ENCODE measurements around the gene PTPRZ1. TPM values are rescaled to one million over a fixed set of nuclear protein-coding genes. Genes with fewer than 3 reads are reported as not detected.

PTPRZ1 gene
- total RNA-seq, 1 donor from 2014 or later = 1.9 TPM

DNA sequence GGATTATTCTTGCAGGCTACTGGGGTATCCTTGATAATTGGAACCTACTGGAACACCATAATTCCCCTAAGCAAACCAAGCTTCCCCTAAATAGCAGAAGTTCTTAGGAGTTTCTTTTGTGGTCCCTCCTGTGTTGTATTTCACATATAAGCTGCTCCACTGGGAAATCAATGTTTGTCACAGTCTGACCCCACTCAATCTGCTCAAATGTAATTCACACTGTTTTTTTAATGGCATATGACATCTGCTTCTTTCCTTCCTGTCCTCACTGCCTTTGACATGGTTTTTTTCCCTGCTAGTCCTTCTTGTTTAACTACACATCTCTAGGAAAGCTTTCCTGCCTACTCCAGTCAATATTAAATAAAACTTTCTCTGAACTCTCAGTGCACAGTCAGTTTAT is 1.8 kb upstream of the PTPRZ1 start:
- no peak overlapping the region for H3K27ac ChIP-seq
- no peaks in the 10 kb centered on the region for H3K36me3 ChIP-seq
- H3K4me1 ChIP-seq = no peaks in the 10 kb centered on the region
- intact Hi-C loops (cut with DNase I) = no loop called here
- H3K27me3 ChIP-seq (ENCODE audit: low read depth) = peaks cover 38% of the 10 kb centered on the region
- H3K9me3 ChIP-seq = no peaks in the 10 kb centered on the region
- DNase-seq = no peak
- no peak for ATAC-seq
- no peak overlapping the region for H3K4me3 ChIP-seq
- no peak for TF ChIP-seq CTCF (IDR thresholded peaks at IDR 0.05)

DNA sequence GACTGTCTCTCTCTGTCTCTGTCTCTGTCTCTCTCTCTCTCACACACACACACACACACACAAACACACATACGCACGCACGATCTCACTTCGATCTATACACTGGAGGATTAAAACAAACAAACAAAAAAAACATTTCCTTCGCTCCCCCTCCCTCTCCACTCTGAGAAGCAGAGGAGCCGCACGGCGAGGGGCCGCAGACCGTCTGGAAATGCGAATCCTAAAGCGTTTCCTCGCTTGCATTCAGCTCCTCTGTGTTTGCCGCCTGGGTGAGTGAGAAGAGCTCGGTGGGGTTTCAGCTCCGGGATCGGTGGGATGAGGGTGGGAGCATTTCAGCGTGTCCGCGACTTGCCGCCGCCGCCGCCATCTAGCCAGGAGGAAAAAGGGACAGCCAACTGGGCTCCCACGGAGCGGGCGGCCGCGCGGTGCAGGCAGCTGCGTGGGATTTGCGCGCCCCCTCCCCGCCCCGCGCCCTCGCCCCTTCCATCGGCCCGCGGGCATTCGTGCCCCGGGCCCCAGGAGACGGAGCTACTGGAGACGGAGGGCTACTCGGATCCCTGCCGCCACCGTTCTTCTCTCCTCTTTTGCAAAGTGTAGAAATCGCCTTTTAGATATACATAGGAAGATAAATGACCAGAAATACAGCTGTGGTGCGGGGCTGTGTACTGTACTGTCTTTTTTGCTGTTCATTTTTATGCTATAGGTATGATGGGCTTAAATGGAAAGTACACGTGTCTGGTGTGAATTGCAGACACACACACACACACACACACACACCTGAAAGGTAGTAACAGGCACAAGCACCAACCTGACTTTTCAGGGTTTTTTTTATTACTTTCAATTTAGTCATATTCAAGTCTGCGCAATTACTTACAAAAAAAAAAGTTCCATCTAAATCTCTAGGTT is 581 bp downstream of the PTPRZ1 start:
- no peaks in the 10 kb centered on the region for H3K4me1 ChIP-seq
- peak overlapping the region; percentile 51 for H3K4me3 ChIP-seq
- no peaks in the 10 kb centered on the region for H3K36me3 ChIP-seq
- no peak overlapping the region for H3K27ac ChIP-seq
- H3K9me3 ChIP-seq = no peaks in the 10 kb centered on the region
- DNase-seq (peak; percentile 24), ATAC-seq (peak; percentile 49 to 66)
- no peak for TF ChIP-seq CTCF (IDR thresholded peaks at IDR 0.05)
- intact Hi-C loops (cut with DNase I) = no loop called here
- H3K27me3 ChIP-seq (ENCODE audit: low read depth) = peaks cover 38% of the 10 kb centered on the region

DNA sequence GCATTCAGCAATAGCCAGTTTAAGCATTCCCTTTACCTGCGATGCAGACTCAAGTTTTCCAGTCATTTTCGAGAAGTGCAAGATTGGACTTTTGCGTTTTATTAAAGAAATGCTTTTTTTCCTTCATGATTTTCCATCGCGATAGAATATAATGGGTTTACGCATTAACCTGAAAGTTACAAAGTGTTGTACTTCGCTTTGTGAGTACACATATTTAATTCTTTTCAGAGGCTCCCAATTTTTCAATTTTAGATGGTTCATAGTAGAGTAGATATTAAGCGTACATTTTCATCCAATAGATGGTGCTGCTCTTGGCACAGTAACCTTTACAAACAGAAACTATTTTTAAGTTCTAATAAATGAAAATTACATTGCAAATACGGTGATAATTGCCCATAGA is 1.3 kb downstream of the PTPRZ1 start:
- H3K27ac ChIP-seq = no peak overlapping the region
- ATAC-seq = no peak
- peak overlapping the region; percentile 51 for H3K4me3 ChIP-seq
- intact Hi-C loops (cut with DNase I) = no loop called here
- no peaks in the 10 kb centered on the region for H3K4me1 ChIP-seq
- H3K9me3 ChIP-seq = no peaks in the 10 kb centered on the region
- peaks cover 38% of the 10 kb centered on the region for H3K27me3 ChIP-seq (ENCODE audit: low read depth)
- no peak for DNase-seq
- TF ChIP-seq CTCF (IDR thresholded peaks at IDR 0.05) = no peak
- no peaks in the 10 kb centered on the region for H3K36me3 ChIP-seq

DNA sequence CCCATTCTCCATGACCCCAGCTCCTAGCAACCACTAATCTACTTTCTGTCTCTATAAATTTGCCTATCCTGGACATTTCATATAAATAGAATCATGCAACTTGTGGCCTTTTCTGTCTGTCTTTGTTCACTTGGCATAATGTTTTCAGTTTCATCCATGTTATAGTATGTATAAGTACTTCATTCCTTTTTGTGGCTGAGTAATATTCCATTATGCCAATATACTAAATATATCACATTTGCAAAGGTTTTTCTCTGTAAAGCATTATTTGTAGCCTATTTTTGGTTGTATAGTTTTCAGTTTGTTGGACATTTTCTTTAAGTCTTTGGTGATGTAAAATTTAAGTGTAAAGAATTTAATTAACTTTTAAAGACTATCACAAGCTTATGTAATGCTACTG is 2.2 kb downstream of the PTPRZ1 start:
- Histone ChIP-seq H3K9me3 (no peaks in the 10 kb centered on the region), H3K27me3 (ENCODE audit: low read depth) (peaks cover 38% of the 10 kb centered on the region), H3K36me3 (no peaks in the 10 kb centered on the region), H3K4me3 (no peak overlapping the region), H3K4me1 (no peaks in the 10 kb centered on the region), H3K27ac (no peak overlapping the region)
- no peak for DNase-seq
- ATAC-seq = no peak
- intact Hi-C loops (cut with DNase I) = no loop called here
- TF ChIP-seq CTCF (IDR thresholded peaks at IDR 0.05) = no peak

DNA sequence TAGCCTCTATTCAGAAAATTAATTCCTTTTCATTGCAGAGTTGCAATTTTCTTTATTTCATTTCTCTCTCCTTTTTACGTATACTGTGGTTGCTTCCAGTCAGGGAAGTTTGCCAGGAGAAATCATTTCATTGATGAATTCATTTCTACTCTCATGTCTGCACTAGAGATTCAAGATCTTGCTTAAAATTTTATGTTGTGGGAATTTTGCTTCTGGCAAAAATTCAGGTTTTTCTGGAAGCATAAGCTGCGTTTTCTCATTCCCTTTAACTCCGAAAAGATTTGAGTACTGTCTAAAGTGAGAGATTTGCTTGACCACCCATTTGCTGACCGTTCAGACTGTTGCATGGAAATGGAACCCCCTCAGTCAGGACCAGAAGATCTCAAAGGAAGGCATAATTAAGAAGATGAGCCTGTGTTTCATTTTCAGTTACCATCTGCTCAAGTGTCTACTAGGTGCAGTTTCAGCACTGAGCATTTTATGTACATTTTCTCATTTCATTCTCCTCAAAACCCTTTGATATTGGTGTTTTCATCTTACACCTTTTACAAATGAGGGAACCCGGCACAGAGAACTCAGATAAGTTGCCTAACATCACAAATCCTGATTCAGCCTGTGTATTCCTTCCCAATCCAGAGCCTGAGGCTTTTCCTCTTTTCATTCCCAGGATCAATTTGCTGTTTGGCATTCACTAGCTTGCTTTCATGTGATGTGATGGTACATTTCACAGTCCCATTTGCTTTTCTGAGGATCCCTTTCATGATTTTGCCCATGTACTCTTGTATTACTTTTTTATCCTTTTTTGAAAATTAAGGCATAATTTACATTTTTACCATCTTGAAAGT is 3.9 kb downstream of the PTPRZ1 start:
- DNase-seq = no peak

More for the DNA sequence above, 3.9 kb downstream of the PTPRZ1 start:
- no peak for TF ChIP-seq CTCF (IDR thresholded peaks at IDR 0.05)
- H3K9me3 ChIP-seq = no peaks in the 10 kb centered on the region
- no peak overlapping the region for H3K4me3 ChIP-seq
- H3K36me3 ChIP-seq = no peaks in the 10 kb centered on the region
- intact Hi-C loops (cut with DNase I) = no loop called here
- no peak overlapping the region for H3K27ac ChIP-seq
- H3K4me1 ChIP-seq = no peaks in the 10 kb centered on the region
- peaks cover 28% of the 10 kb centered on the region for H3K27me3 ChIP-seq (ENCODE audit: low read depth)
- no peak for ATAC-seq
